NCI-H2171 (cell line): ENCODE results near the gene RNU6-1.

Experiments used
- DNase-seq: peaks from one replicate; lab custom pipeline; 2025; lab: John Stamatoyannopoulos, UW

The RNU6-1 gene

DNA sequence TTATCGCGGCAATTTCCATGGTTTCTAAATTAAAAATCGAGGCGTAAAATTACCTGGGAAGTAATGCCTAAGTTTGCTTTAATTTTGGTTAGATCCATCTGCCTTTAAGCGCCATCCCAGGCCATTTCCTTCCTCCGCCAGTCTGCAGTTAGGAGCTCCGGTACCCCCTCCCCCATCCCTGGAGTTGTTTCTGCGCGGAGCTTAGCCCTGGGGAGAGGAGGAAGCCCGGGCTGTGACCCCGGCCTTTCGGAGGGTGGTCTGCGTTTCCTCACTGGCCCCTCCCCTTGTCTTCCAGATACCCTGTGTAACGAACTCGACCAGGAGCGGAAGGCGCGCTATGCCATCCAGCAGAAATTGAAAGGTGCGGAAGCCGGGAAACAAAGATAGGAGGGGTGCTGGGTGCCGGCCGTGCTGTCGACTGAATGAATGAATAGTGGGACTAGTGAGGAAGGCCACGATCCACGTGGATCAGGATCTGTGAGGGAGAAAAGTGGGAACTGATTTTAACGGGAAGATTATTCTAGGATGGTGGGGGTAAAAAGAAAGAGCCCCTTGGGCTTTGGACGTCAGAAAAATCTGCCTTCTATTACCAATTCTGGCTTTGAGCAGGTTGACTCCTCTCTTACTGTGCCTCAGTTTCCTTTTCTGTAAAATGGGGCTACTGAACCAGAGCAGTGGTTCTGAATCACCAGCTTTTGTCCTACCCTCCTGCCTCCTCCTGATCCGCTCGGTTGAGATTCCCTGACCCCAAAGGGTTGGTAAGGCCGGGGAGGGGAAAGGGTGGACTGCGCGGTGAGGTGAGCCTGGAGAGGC, 6.7 kb downstream of the RNU6-1 start:
- DNase-seq: no peak

DNA sequence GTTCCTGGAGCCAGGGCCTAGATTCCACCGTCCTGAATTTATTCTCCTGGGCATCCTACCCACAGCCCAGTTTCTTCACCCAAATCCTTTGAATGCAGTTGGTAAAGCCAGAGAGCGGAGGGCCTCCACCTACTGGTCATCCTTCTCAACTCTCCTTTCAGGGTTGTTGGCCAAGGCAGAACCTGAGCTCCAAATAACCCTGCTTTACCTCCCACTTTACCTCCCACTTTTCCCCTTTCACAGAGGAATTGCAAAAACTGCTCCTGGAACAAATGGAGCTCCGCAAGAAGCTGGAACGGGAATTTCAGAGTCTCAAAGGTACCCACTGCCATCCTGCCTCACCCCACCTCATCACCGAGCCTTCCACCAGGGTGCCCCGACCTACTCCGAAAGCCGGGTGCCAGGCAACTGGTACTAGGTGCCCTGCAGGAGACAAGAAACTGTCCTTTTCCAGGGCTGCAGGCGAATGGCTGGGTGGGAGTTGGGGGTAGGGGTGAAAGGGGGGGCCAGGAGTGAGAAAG, 7.8 kb downstream of the RNU6-1 start:
- DNase-seq: no peak

DNA sequence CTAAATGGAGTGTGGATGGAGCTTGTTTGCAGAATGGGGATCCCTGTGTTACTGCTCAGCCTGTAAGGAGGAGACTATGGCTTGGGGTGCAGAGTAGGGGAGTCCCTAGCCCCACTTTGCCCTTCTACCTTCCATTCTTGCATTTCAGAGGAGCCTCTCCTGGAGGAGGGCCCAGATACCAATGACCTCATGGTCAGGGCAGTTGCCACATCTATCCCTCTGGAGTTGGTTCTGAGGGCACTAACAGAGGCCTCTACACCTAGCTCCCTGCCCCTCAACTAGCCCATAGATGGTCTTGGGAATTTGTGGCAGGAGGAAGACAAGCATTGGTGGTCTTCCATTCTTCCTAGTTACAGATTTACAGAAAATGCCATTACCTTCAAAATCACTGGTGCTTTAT, 8.5 kb downstream of the RNU6-1 start:
- no peak for DNase-seq

DNA sequence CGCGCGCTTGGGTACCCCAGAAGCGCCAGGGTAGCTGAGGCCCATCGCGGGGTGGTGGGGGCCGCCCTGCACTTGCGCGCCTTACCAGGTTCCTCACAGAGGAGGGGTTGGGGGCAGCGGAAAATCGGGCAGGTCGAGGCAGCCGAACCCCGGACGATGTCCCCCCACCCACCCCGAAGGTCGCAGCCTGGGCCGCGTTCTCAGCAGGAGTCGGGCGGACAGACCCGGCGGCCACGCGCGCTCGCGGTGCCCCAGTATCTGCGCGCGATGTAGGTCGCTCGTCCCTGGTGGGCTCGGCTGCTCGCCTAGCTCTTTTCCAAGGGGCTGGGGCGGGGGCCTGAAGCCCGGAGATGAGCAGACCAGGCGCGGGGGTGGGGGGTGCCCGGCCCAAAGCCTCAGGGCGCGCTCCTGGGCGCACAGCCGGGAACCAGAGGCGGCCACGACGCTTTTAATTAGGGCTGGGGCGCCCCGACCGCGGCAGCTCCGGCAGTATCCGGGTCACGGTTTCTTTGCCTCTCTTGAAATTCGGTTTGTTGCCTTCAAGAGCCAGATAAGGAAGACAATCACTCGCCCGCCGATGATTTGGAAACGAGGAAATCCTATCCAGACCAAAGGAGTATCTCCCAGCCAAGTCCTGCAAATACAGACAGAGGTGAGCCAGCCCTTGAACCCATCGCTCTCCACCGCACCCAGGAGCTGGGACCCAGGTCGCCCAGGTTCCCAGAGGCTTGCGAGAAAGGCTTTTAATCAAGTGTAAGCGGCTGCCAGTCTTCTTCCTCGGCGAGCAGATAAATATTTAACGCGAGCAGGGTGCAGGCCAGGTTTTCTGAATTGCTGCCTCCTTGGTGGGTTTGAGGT, 10.0 kb downstream of the RNU6-1 start:
- DNase-seq: no peak

DNA sequence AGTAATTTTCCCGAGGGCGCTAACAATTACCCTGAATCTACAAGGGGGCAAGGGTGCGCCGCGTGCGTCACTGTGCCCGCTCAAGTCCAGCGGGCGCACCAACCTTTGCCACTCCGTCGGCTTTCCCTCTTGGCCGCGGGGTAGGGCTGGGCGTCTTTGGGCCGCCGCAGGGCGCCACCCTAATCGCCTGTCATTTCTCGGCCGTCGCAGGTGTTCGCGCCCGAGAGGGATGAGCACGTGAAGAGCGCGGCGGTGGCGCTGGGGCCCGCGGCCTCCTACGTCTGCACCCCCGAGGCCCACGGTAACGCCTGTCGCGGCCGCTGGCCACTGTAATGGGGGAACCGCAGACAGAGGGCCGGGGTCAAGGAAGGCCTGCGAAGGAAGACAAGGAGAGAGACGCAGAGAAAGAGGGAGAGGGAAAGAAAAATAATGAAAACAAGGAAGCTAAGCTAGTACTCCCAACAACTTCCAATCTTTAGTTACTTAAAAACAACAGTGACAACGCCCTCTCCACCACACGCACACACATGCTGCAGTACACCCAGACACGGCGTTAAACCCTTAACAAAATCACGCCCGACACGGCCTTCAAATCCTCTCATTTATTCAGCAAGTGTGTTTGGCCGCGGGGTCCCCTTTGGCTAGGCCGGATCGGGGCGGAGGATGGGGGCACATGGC, 10.7 kb downstream of the RNU6-1 start:
- DNase-seq: no peak

DNA sequence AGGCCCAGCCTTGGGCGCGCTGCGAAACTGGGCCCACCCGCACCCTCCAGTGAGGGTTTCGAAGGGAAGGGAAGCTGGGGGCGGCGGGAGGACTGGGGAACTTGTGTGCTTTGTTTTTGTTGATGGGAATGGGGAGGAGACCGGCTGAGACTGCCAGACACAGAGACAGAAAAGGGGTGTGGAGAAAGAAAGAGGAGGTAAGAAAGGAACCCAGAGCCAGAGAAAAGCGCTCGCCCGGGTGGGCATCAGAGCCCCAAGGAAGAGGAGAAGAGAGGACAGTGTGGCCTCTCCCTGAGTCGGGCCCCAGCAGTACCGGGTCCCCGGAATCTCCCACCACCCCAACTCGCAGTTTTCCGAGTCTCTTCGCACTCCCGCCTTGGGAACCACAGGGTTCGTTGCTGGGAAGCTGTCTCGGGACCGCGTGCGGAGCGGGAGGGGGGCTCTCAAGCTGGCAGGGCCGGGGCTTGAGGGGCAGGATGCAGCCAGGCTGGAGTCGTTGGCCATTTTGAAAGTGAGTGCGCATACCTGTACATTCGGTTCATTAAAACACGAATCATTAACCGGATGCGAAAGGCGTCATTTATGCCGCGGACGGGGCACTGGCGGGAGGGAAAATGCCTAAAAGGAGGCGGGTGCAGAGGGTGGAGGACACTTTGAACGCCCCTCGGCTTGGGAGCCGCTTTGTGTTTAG, 11.4 kb downstream of the RNU6-1 start:
- no peak for DNase-seq

DNA sequence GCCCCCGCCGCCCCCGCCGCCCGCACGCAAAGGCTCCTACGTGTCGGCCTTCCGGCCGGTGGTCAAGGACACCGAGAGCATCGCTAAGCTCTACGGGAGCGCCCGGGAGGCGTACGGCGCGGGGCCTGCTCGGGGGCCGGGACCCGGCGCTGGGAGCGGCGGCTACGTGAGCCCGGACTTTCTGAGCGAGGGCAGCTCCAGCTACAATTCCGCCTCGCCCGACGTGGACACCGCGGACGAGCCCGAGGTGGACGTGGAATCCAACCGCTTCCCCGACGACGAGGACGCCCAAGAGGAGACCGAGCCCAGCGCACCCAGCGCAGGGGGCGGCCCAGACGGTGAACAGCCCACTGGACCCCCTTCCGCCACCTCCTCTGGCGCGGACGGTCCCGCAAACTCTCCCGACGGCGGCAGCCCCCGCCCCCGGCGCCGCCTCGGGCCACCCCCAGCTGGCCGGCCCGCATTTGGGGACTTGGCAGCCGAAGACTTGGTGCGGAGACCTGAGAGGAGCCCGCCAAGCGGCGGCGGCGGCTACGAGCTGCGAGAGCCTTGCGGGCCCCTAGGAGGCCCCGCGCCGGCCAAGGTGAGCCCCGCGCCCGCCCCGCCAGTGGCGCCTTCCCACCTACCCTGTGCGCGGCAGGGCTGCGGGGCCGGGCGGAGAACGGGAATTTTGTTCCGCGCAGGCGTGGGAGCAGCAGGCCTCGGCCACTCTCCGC, 12.1 kb downstream of the RNU6-1 start:
- DNase-seq: no peak

DNA sequence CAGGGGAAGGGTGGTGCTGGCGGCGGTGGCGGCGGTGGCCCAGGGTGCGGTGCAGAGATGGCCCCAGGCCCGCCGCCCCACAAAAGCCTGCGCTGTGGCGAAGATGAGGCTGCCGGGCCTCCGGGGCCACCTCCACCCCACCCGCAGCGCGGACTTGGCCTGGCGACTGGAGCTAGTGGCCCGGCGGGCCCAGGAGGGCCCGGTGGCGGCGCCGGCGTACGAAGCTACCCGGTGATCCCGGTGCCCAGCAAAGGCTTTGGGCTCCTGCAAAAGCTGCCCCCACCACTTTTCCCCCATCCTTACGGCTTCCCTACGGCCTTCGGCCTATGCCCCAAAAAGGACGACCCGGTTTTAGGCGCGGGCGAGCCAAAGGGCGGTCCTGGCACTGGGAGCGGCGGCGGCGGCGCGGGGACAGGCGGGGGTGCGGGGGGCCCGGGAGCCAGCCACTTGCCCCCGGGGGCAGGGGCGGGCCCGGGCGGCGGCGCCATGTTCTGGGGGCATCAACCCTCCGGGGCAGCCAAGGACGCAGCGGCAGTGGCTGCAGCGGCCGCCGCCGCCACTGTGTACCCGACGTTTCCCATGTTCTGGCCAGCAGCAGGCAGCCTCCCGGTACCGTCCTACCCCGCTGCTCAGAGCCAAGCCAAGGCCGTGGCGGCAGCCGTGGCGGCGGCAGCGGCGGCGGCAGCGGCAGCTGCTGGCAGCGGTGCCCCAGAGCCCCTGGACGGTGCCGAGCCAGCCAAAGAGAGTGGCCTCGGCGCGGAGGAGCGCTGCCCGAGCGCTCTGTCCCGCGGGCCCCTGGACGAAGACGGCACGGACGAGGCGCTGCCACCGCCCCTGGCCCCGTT, 12.9 kb downstream of the RNU6-1 start:
- DNase-seq: no peak

DNA sequence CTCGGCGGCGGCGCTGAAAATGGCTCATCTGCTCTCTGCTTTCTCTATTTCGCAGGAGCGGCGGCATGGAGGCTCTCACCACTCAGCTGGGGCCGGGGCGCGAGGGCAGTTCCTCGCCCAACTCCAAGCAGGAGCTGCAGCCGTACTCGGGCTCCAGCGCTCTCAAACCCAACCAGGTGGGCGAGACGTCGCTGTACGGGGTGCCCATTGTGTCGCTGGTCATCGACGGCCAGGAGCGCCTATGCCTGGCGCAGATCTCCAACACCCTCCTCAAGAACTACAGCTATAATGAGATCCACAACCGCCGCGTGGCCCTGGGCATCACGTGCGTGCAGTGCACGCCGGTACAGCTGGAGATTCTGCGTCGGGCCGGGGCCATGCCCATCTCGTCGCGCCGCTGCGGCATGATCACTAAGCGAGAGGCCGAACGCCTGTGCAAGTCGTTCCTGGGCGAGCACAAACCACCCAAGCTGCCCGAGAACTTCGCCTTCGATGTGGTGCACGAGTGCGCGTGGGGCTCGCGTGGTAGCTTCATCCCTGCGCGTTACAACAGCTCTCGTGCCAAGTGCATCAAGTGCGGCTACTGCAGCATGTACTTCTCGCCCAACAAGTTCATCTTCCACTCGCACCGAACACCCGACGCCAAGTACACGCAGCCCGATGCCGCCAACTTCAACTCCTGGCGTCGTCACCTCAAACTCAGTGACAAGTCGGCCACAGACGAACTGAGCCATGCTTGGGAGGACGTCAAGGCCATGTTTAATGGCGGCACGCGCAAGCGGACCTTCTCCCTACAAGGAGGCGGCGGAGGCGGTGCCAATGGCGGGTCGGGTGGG, 13.7 kb downstream of the RNU6-1 start:
- no peak for DNase-seq

DNA sequence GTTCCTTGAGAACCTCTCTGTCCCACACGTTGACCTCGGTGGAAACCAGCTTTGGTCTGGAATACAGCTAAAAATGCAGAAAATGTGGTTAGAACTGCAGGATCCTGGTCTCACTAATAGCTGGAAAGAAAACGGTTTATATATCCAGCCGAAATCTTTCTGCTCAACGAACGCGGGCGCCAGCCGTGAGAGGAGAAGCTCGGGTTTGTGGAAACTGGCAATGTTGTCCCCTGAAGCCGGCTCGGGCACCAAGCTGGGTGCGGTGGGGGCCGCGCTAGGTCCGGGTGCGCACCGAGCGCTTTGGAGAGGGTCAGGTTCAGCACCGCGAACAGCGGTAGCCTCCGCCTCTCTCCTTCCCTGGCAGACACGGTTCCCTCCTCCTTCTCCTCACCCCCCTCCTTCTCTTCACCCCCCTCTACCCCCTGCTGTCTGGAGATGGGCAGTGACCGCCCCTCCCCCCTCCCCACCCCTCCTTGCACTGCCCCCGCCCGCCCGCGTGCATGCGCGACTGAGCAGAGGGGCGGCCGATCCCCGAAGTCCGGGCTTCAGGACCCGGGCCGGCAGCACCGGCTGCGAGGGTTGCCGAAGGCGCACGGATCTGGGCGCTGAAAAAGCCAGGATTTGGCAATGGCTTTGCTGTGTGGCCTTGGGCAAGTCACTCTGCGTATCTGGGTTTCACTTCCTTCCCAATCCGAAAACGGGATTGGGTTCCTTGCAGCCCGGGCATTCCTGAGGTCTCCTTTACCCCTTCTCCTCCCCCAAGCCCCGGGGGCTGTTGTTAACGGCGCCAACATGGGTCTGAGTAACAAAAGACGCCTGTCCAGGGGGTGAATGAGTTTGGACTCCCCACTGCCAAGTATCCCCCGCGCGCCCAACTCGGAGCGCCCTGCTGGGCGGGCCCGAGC, 14.6 kb downstream of the RNU6-1 start, which contains the start of gene SKOR1:
Gene SKOR1, plus strand, starts transcription at position 534 of the 905 bp plus-strand sequence. Its CDS starts 94 bp downstream, at position 628.
- DNase-seq: no peak

DNA sequence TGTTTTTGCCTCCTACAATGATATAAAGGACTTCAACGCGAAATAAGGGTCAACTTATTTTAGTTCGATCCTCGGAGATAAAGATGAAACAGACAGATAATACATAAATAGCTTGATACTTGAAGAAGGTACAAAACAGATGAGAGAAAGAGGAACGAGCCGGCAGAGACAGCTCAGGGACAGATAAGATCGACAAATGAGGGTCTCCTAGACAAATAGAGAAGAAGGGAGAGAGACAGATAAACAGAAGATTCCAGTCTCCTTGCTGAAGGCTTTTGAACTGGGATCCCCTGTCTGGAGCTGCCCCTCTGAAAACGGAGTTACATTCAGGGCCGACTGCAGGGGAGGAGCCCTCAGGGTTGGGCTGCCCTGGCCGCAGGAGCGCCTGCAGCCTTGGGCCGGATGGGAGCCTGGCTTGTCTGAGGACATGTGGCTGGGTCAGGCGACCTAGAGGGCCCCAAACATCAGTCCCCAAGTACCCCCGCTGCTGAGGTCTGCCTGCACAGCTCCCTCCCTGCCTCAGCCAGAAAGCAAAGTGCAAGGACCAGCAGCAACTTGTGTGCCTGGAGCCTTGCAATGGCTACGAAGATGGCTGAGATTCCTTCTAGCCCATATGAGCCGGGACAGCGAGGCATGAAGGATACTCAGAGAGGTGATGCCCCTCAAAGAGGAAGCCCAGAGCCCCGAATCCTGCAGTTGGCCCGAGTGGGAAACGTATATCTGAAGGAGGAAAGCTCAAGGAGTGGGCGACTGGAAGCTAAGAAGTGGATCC, 15.5 kb downstream of the RNU6-1 start:
- DNase-seq: no peak

DNA sequence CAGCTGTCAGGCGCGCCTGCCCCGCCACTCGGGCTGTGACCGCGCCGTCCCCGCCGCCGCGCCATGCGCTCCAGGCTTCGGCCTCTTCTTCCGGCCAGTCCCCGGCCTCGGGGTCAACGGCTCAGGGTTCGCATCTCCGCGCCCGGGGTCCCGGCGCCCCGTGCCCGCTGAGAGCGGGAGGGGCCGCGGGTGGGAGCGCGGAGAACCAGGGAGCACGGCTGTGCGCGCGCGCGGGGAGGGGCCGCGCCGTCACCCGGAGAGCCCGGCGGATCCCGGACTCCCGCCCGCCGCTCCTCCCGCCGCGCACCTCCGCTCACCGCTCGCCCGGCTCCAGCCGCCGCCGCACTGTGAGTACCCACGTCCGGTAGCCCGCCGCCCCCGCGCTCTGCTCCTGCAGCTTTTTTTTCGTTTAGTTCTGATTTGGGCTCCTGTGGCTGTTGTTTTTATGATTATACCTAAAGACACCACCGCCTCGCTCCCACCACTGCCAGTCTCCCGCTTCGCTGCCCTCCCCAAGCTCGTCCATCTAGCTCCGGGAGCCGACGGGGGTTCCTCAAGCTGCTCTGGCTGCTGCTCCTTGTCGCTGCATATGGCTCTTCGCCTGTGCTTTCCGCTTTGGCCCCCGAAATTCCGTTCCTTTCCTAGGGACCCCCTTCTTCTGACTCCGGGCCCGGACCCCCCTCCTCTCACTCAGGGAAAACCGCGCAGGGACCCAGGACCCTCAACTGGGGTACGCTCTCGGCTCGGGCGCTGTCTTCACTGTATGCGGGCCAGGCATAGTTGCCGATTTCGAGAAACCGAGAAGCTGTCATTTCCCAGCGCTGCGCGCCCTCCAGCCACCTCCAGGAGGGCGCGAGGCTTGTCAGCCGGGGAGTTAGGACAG, 16.3 kb downstream of the RNU6-1 start:
- DNase-seq: peak; percentile 49

DNA sequence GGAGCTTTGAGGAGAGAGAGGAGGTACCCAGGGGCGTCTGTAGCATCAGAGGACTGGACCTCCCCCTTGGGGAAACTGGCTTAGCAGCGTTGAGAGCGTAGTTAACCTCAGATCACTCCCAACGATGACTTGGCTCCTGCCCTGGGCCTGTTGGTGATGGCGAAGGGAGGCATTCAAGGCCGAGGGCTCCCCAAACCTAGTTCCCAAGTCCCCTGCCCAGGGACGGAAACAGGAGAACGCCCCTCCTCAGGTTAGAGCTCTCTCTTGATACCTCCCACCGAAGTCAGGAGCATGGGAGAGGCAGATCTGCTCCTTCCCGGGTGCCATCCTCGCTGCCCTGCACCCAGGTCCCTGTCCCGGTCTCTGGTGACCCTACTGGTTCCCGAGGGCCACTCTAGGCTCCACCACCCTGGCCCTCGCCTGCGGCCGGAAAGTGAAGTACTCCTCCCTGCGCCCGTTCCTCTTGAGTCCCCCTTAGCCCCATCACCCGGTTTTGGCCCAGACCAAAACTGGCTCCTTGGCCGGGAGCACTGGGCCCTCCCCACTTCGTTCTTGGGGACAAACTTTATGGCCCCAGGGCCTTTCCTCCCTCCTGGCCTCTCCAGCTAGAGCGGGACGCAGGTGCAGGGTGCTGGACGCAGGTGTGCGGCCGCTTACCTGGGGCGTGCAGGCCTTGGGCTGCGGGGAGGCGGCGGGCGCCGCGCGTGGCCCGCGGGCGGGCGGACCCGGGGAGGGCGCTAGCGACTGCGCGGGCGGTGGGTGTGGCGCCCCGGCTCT, 17.1 kb downstream of the RNU6-1 start:
- DNase-seq: no peak

DNA sequence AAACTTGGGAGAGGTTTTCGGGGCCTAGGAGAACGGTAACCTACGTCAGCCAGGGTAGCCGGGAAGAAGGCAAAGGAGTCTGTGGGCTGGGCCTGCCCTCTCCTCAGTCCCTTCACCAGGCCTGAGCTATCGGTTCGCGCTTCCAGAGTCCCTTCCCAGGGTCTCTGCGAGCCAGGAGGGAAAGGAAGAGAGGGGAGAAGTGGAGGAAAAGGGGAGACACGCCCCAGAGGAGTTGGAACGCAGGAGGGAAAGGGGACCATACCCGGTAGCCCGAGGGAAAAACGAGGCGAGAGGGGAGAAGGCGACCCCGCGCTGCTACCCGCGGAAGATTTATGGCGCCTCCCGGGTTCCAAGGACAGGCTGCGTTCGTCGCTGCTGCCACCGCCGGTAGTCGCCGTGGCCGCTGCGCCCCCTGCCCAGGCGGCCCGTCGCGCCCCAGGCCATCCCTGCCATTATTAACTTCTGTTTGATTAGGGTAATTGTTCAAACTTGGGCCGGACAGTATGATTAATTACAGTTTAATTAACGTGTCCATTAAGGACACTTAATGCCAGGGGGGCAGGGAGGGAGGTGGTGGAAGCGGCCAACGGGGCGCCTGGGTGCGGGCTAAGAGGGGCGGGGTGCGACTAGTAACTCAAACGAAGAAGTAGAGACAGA, 17.9 kb downstream of the RNU6-1 start:
- no peak for DNase-seq
